ENCODE data around the gene IFT81. TPM values are rescaled to one million over a fixed set of nuclear protein-coding genes. Genes with fewer than 3 reads are reported as not detected.
A peak's percentile ranks its signal among the peaks of the same experiment; 100 is the strongest.
"Not testable (repeated sequence)": the region's sequence is repeated elsewhere in the genome, so short reads cannot be mapped to it uniquely, and the experiment has no call there.

Gene IFT81
- total RNA-seq, 1 donor from 2014 or later: 17.3 TPM

DNA sequence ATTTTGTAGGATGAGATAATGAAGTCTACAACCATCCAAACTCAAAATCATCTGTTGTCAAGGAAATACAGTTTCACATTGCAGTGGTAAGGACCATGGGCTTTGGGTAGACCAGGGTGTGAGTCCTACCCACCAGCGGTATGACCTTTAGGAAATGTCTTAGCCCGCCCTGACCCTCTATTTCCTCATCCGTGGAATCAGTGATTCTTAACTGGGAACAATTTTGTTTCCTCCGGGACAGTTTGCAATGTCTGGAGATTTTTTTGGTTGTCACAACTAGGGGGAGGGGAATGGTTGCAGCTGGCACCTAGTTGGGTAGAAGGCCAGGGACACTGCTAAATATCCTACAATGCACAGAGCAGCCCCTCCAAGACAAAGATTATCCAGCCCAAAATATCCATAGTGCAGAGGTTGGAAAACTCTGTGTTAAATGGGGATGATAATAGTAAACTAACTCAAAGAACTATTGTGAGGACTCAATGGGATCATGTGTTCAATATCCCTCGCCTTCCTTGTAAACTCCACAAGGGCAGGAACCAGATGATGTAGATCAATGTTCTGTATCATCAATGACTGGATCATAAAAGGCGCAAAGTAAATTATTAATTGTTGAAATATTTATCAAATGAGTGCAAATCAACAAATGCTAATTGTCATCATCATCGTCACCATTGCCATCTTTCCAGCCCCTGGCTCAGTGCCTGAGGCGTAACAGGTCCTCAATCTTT is 15.7 kb upstream of the IFT81 start:
- no peak for DNase-seq (ENCODE audit: low spot score)

DNA sequence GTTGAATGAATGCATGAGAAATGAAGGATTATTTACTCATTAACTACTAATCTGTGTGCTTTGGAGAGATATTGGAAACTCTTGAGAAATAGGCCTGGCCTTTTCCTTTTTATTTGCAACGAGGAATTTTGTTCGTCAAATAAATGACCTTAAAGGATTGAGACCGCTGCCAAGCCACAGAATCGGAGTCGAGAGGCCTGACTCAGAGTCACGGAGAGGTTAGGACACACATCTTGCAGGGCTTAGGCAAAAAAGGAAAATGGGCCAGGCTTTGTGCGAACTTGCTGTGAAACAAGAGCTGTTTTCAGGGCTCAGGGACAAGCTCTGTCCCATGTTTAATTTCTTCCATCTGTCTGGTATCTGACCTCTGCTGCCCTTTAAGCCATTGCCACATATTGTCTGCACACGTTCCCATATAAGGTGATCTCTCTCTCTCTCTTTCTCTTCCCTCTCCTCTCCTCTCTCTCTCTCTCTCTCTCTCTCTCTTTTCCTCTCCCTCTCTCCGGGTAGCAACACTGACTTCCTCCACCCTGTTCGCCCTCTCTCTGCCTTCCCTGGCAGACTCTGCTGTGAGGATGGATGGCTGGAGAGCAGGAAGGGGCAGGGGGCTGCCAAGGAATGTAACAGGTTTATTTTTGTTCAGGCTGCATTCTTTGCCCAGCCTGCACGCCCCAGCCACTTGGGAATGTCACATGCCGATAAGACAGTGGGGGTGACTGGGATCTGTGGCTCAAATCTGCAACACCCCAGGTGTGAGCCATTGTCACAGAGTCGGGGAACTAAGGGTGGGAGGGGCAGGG is 14.9 kb upstream of the IFT81 start:
- peak; percentile 84 for DNase-seq (ENCODE audit: low spot score)

GRCh38 chr12:110109837-110110535 is 14.2 kb upstream of the IFT81 start:
- no peak for DNase-seq (ENCODE audit: low spot score)

DNA sequence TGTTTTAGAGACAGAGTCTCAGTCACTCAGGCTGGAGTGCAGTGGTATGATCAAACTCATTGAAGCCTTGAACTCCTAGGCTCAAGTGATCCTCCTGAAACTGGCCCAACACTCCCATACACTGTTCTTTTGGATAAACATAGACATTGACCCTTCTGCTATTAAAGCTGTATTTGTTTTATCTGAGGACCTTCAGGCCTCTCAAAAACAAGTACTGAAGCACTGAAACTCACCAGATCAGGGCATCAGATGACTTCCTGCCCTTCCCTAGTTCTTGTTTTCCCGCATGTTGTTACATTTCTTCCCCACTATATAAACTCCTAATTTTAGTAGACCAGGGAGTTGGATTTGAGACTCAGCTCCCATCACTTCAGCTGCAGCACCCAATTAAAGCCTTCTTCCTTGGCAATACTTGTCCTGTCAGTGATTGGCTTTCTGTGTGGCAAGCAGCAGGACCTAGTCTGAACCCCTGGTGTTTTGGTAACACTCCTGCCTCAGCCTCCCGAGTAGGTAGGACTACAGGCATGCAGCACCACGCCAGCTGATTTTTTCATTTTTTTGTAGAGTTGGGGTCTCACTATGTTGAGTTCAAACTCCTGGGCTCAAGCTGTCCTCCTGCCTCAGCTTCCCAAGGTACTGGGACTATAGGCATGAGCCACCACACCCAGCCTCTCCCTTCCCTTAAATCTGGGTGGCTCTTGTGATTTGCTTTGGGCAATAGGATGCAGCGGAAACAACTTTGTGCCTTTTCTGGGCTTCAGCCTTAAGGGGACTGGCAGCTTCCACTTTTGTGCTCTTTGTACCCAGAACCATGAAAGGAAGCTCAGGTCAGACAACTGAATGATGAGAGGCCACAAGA is 12.5 kb upstream of the IFT81 start:
- DNase-seq (ENCODE audit: low spot score): no peak

DNA sequence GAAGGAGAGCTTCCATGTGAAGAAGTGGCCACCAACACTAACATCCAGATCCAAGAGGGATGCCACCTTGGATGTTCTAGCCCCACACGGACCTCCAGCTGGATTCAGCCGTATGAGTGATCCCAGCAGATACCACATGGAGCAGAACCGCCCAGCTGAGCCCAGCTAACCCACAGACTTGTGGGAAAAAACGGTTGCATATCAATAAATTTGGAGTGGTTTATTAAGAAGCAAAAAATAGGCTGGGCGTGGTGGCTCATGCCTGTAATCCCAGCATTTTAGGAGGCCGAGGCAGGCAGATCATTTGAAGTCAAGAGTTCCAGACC is 11.9 kb upstream of the IFT81 start:
- no peak for DNase-seq (ENCODE audit: low spot score)

GRCh38 chr12:110114528-110114937 is 9.6 kb upstream of the IFT81 start:
- DNase-seq (ENCODE audit: low spot score): no peak

DNA sequence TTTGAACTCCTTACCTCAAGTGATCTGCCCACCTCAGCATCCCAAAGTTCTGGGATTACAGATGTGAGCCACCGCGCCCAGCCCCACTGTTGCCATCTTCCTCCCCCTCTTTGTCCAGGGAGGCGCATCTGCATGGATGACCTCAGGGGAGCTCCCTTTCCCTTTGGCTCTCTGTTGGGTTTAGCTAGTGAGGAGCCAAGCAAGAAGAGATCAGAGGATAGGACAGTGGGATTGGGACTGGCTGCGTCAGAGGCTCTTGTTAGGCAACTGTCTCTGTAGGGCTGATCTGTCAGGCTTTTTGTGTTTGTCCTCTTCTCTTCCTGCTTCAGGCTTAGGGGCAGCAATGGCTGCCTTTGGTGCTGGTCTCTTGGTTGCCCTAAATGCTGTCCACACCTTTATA is 8.5 kb upstream of the IFT81 start:
- no peak for DNase-seq (ENCODE audit: low spot score)

GRCh38 chr12:110116623-110117022 is 7.5 kb upstream of the IFT81 start:
- DNase-seq (ENCODE audit: low spot score): no peak

DNA sequence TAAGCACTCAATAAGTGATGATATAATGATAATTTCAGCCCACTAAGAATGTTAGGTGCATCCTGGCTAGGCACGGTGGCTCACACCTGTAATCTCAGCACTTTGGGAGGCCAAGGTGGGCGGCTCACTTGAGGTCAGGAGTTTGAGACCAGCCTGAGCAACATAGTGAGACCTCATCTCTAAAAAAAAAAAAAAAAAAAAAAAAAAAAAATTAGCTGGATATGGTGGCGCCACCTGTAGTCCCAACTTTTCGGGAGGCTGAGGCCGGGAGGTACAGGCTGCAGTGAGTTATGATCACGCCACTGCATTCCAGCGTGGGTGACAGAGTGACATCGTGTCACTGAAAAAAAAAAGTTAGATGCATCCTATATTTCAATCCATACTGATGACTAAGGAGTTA is 6.9 kb upstream of the IFT81 start:
- not testable (repeated sequence) for DNase-seq (ENCODE audit: low spot score)

- no peak for DNase-seq (ENCODE audit: low spot score)
Observed at GRCh38 chr12:110117956-110118685, 6.0 kb upstream of the IFT81 start.

DNA sequence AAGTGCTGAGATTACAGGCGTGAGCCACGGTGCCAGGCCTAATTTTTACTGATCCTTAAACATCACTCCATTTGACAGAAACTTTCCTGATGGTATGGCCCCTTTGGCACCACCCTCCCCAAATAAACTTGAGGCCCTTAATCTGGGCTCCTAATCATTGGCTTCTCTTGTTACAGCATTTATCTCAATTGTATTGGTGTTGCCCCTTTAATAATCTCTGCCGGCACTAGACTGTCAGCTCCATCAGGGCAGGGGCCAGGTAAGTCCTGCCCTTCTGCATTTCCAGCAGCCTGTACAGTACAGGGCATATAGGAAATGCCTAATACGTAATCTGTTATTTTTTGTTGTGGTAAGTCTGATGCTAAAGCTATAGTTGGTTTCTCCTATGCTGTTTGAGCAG is 1.2 kb upstream of the IFT81 start:
- no peak for DNase-seq (ENCODE audit: low spot score)

DNA sequence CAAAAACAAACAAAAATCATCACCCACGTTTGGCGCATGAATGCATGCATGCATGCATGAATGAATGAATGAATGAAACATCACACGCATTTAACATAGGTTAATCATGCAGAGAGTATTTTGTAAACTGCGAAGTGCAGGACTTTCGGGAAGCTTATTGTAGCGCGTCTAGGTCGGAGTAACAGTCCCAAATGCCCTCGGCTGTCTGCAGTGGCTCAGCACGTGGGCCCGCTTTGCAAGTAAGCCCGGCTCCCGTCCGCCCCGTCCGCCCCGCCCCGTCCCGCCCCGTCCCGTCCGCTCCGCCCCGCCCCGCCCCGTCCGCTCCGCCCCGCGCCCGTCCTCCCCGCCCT is 263 bp upstream of the IFT81 start:
- no peak for DNase-seq (ENCODE audit: low spot score)

GRCh38 chr12:110126557-110126956 is 2.4 kb downstream of the IFT81 start:
- DNase-seq (ENCODE audit: low spot score): no peak

GRCh38 chr12:110134691-110135411 is 10.7 kb downstream of the IFT81 start:
- no peak for DNase-seq (ENCODE audit: low spot score)

- DNase-seq (ENCODE audit: low spot score): no peak
Observed at GRCh38 chr12:110135806-110136205, 11.6 kb downstream of the IFT81 start.

DNA sequence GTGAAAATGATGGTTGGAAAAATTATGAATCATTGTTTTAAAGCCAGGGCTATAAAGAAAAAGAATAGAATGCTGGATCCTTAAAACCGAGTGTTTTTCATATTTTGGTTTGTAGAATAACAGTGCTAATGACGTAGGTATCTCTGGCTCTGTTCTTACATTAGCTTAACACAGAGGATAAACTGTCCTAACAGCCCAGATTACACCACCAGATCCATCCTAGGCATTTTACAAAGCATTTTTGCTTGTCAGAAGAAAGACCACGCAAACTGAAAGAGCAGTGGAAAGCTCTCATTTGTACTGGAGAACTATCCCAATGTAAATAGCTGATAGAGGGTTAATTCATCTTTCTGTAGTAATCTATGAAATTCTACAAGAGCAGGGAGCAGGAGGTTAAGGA is 13.6 kb downstream of the IFT81 start:
- no peak for DNase-seq (ENCODE audit: low spot score)

DNA sequence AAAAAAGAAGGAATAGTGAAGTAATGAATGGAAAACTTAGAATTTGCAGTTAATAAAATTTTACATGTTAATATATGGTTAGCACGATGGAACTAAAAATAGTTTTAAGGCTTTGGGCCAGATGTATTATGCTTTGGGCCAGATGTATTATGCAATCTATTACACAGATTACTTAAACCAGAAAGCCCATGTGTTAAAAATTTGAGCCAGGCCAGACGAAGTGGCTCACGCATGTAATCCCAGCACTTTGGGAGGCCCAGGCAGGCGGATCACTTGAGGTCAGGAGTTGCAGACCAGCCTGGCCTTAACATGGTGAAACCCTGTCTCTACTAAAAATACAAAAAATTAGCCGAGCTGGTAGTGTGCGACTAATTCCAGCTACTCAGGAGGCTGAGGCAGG is 17.2 kb downstream of the IFT81 start:
- peak; percentile 56 for DNase-seq (ENCODE audit: low spot score)

DNA sequence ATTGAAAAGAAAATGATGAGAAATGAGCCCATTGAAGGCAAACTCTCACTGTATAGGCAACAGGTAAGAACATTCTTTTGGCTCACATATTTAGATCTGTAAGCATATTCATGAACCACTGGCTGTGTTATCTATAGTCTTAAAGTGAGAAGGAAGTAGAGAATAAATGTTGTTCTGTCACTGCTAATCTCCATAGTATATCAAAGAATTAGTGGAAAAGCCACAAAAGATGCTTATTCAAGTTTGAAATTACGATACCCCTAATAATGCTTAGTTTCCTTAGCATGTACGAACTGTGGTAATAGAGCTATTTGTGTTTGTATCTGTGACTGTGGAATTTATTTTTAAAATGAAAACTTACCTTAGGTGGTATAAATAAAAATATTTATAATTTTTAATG is 22.8 kb downstream of the IFT81 start:
- DNase-seq (ENCODE audit: low spot score): no peak

DNA sequence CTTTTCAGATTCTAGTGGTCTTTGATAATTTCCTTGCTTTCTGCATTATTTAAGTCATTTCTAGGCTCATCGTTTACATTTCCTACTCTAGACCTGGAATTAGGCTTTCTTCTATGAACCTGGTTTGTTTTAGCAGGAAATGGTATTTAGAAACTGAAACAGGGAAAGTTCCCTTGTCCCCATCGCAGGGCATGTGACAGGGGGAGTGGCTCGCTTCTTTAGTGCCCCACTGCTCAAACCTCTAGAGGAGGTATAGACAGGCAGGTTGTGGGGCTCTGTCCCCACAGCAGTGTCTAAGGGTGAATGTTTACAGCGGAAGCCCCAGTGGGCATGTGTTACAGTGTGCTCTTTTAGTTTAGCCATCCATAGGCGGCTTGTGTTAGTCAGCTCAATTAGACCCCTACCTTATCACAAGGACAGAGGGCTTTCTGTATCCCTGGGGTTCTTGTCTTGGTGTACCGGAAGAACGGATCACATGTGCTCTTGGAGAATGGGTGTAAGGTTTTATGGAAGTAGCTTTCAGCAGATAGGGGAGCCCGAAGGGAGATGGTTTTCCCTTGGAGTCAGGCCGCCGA is 25.0 kb downstream of the IFT81 start:
- DNase-seq (ENCODE audit: low spot score): no peak

GRCh38 chr12:110156766-110157165 is 32.6 kb downstream of the IFT81 start:
- DNase-seq (ENCODE audit: low spot score): no peak

All from mucosa of gallbladder (tissue), 1 donor.